Measurements from ENCODE around the gene BEX5.

DNA sequence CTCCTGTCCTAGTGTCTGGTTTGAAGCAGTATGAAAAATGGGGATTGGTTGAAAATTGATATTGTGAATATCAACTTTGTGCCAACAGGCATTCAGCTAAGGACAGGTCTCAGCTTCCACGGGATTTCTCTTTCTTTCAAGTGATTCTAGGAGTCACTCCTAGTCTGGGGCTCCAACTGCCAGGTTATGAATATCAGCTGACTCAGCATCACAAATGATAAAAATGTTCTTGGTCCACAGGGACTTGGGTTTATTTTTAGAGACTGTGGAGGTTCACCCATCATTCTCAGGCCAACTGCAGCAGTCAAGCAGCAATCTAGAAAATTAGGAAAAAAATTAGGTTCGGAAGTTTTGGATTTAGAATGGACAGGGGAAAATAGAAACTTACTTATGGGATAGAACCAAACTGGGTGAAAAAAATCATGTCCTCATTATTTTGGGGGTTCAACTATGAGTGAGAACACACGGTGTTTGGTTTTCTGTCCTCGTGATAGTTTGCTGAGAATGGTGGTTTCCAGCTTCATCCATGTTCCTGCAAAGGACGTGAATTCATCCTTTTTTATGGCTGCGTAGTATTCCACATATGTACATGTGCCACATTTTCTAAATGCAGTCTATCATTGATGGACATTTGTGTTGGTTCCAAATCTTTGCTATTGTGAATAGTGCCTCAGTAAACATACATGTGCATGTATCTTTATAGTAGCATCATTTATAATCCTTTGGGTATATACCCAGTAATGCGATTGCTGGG lies 30.4 kb upstream of the BEX5 start:
- TF ChIP-seq, protein P1, sequence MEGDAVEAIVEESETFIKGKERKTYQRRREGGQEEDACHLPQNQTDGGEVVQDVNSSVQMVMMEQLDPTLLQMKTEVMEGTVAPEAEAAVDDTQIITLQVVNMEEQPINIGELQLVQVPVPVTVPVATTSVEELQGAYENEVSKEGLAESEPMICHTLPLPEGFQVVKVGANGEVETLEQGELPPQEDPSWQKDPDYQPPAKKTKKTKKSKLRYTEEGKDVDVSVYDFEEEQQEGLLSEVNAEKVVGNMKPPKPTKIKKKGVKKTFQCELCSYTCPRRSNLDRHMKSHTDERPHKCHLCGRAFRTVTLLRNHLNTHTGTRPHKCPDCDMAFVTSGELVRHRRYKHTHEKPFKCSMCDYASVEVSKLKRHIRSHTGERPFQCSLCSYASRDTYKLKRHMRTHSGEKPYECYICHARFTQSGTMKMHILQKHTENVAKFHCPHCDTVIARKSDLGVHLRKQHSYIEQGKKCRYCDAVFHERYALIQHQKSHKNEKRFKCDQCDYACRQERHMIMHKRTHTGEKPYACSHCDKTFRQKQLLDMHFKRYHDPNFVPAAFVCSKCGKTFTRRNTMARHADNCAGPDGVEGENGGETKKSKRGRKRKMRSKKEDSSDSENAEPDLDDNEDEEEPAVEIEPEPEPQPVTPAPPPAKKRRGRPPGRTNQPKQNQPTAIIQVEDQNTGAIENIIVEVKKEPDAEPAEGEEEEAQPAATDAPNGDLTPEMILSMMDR (IDR thresholded peaks at IDR 0.05; ENCODE audit: insufficient read depth, low read length, poor library complexity, severe bottlenecking) = no peak
- TF ChIP-seq EZH2phosphoT487 (conservative IDR thresholded peaks at IDR 0.05; ENCODE audit: low read length) = no peak

Measured in SU-DHL-6 (cell line).